Activated CD4-positive, alpha-beta memory T cell treated with anti-CD3 and anti-CD28 coated beads, Interleukin-2, amount 10 ng/mL, durations not matched to agents 7 days and 5 days (primary cell): Measurements from ENCODE around the gene DISP3. TPM values are rescaled to one million over a fixed set of nuclear protein-coding genes. Genes with fewer than 3 reads are reported as not detected.

ENCODE experiments used
- CTCF ChIA-PET: fragments of 350-600 bp; sonication (Branson Sonifier 250); formaldehyde crosslinking; loops from one replicate; lab custom pipeline; 2021; ENCODE audit warnings: antibody characterized with exemption, inconsistent platforms; lab: Charles Lee
- POLR2A ChIA-PET: fragments of 350-600 bp; sonication (Branson Sonifier 250); formaldehyde crosslinking; loops from one replicate; lab custom pipeline; 2021; ENCODE audit warnings: antibody characterized with exemption; lab: Charles Lee
- DNase-seq: peaks from one replicate; pipeline ENCODE4 v3.0.0-alpha.2; 2020
- H3K27ac Mint-ChIP-seq: one replicate; pipeline ENCODE4 v1.8.0; 2021; ENCODE audit warnings: mild to moderate bottlenecking, mixed read lengths
- H3K27me3 Mint-ChIP-seq: one replicate; pipeline ENCODE4 v1.8.0; 2021; ENCODE audit warnings: mixed read lengths
- H3K36me3 Mint-ChIP-seq: one replicate; pipeline ENCODE4 v1.8.0; 2021; ENCODE audit warnings: low read depth, mixed read lengths
- H3K4me1 Mint-ChIP-seq: one replicate; pipeline ENCODE4 v1.8.0; 2021; ENCODE audit warnings: mixed read lengths
- H3K4me3 Mint-ChIP-seq: one replicate; pipeline ENCODE4 v1.8.0; 2021; ENCODE audit warnings: mild to moderate bottlenecking, mixed read lengths
- H3K9me3 Mint-ChIP-seq: one replicate; pipeline ENCODE4 v1.8.0; 2021; ENCODE audit warnings: mixed read lengths
- total RNA-seq, 2 experiments: library from RNA; stranded (reverse); gene quantifications; one replicate each; pipeline ENCODE4 v1.2.3, GENCODE V29; 2021

DISP3 gene
- total RNA-seq, 2 experiments from 2014 or later, result 0.18 to 0.38 TPM

GRCh38 chr1:11485191-11485590 is 6.2 kb downstream of the DISP3 start:
- Mint-ChIP-seq H3K36me3 (no peaks in the 10 kb centered on the region), H3K4me1 (peaks cover 6% of the 10 kb centered on the region), H3K9me3 (no peaks in the 10 kb centered on the region), H3K27me3 (peaks cover 25% of the 10 kb centered on the region), H3K4me3 (no peak overlapping the region), H3K27ac (no peak overlapping the region)
- ChIA-PET CTCF (interaction anchor here (1.2 kb wide), 1 partner anchor 158 kb away, joined by 3 read pairs; no protein-coding TSS in a partner anchor), POLR2A (no interaction called here)
- no peak for DNase-seq

GRCh38 chr1:11486231-11487009 is 7.5 kb downstream of the DISP3 start:
- CTCF ChIA-PET, result interaction anchor here (1.2 kb wide), 1 partner anchor 157 kb away, joined by 3 read pairs; no protein-coding TSS in a partner anchor
- Mint-ChIP-seq H3K4me3 (no peak overlapping the region), H3K36me3 (no peaks in the 10 kb centered on the region), H3K27ac (no peak overlapping the region), H3K9me3 (no peaks in the 10 kb centered on the region), H3K27me3 (peaks cover 12% of the 10 kb centered on the region), H3K4me1 (no peaks in the 10 kb centered on the region)
- POLR2A ChIA-PET, result no interaction called here
- no peak for DNase-seq

- ChIA-PET POLR2A (no interaction called here), CTCF (interaction anchor here (1.2 kb wide), 1 partner anchor 156 kb away, joined by 3 read pairs; no protein-coding TSS in a partner anchor)
- Mint-ChIP-seq H3K4me1 (no peaks in the 10 kb centered on the region), H3K27me3 (peaks cover 6% of the 10 kb centered on the region), H3K27ac (no peak overlapping the region), H3K36me3 (no peaks in the 10 kb centered on the region), H3K4me3 (no peak overlapping the region), H3K9me3 (no peaks in the 10 kb centered on the region)
- no peak for DNase-seq
Measured at GRCh38 chr1:11487196-11487751, 8.3 kb downstream of the DISP3 start.

- Mint-ChIP-seq H3K4me1 (no peaks in the 10 kb centered on the region), H3K27me3 (peaks cover 6% of the 10 kb centered on the region), H3K9me3 (no peaks in the 10 kb centered on the region), H3K4me3 (no peak overlapping the region), H3K27ac (no peak overlapping the region), H3K36me3 (no peaks in the 10 kb centered on the region)
- ChIA-PET POLR2A (no interaction called here), CTCF (no interaction called here)
- no peak for DNase-seq
Measured at GRCh38 chr1:11488201-11488770, 9.3 kb downstream of the DISP3 start.

GRCh38 chr1:11488966-11489625 is 10.1 kb downstream of the DISP3 start:
- H3K4me1 Mint-ChIP-seq, result no peaks in the 10 kb centered on the region
- H3K27ac Mint-ChIP-seq, result no peak overlapping the region
- CTCF ChIA-PET, result no interaction called here
- H3K4me3 Mint-ChIP-seq, result no peak overlapping the region
- no peaks in the 10 kb centered on the region for H3K36me3 Mint-ChIP-seq
- H3K27me3 Mint-ChIP-seq, result peaks cover 6% of the 10 kb centered on the region
- no peak for DNase-seq
- POLR2A ChIA-PET, result no interaction called here
- no peaks in the 10 kb centered on the region for H3K9me3 Mint-ChIP-seq

- ChIA-PET CTCF (no interaction called here), POLR2A (no interaction called here)
- Mint-ChIP-seq H3K36me3 (no peaks in the 10 kb centered on the region), H3K4me1 (no peaks in the 10 kb centered on the region), H3K4me3 (no peak overlapping the region), H3K9me3 (no peaks in the 10 kb centered on the region), H3K27me3 (peaks cover 2% of the 10 kb centered on the region), H3K27ac (no peak overlapping the region)
- DNase-seq, result no peak
Measured at GRCh38 chr1:11492235-11492634, 13.3 kb downstream of the DISP3 start.

GRCh38 chr1:11493972-11494655 is 15.2 kb downstream of the DISP3 start:
- H3K9me3 Mint-ChIP-seq, result no peaks in the 10 kb centered on the region
- no peaks in the 10 kb centered on the region for H3K36me3 Mint-ChIP-seq
- peaks cover 2% of the 10 kb centered on the region for H3K27me3 Mint-ChIP-seq
- POLR2A ChIA-PET, result no interaction called here
- H3K27ac Mint-ChIP-seq, result no peak overlapping the region
- H3K4me1 Mint-ChIP-seq, result no peaks in the 10 kb centered on the region
- CTCF ChIA-PET, result no interaction called here
- no peak for DNase-seq
- H3K4me3 Mint-ChIP-seq, result no peak overlapping the region

- CTCF ChIA-PET, result no interaction called here
- no peaks in the 10 kb centered on the region for H3K27me3 Mint-ChIP-seq
- H3K9me3 Mint-ChIP-seq, result no peaks in the 10 kb centered on the region
- no peak overlapping the region for H3K27ac Mint-ChIP-seq
- H3K4me3 Mint-ChIP-seq, result no peak overlapping the region
- POLR2A ChIA-PET, result no interaction called here
- no peaks in the 10 kb centered on the region for H3K4me1 Mint-ChIP-seq
- no peaks in the 10 kb centered on the region for H3K36me3 Mint-ChIP-seq
- no peak for DNase-seq
Measured at GRCh38 chr1:11494771-11495170, 15.8 kb downstream of the DISP3 start.

- DNase-seq, result no peak
- Mint-ChIP-seq H3K27me3 (peaks cover 2% of the 10 kb centered on the region), H3K36me3 (no peaks in the 10 kb centered on the region), H3K27ac (no peak overlapping the region), H3K4me3 (no peak overlapping the region), H3K4me1 (no peaks in the 10 kb centered on the region), H3K9me3 (no peaks in the 10 kb centered on the region)
- CTCF ChIA-PET, result no interaction called here
- POLR2A ChIA-PET, result no interaction called here
Measured at GRCh38 chr1:11495579-11495978, 16.6 kb downstream of the DISP3 start.

- DNase-seq, result no peak
- H3K4me3 Mint-ChIP-seq, result no peak overlapping the region
- H3K4me1 Mint-ChIP-seq, result no peaks in the 10 kb centered on the region
- CTCF ChIA-PET, result no interaction called here
- H3K27me3 Mint-ChIP-seq, result peaks cover 4% of the 10 kb centered on the region
- H3K9me3 Mint-ChIP-seq, result no peaks in the 10 kb centered on the region
- no peak overlapping the region for H3K27ac Mint-ChIP-seq
- no peaks in the 10 kb centered on the region for H3K36me3 Mint-ChIP-seq
- POLR2A ChIA-PET, result no interaction called here
Measured at GRCh38 chr1:11496551-11497080, 17.7 kb downstream of the DISP3 start.

GRCh38 chr1:11498956-11499594 is 20.1 kb downstream of the DISP3 start:
- Mint-ChIP-seq H3K36me3 (no peaks in the 10 kb centered on the region), H3K27me3 (peaks cover 4% of the 10 kb centered on the region)
- POLR2A ChIA-PET, result no interaction called here

GRCh38 chr1:11499601-11500331 is 20.8 kb downstream of the DISP3 start:
- H3K27ac Mint-ChIP-seq, result no peak overlapping the region
- DNase-seq, result no peak
- H3K27me3 Mint-ChIP-seq, result peaks cover 4% of the 10 kb centered on the region
- POLR2A ChIA-PET, result no interaction called here
- no peak overlapping the region for H3K4me3 Mint-ChIP-seq
- CTCF ChIA-PET, result no interaction called here
- peaks cover 18% of the 10 kb centered on the region for H3K9me3 Mint-ChIP-seq
- no peaks in the 10 kb centered on the region for H3K36me3 Mint-ChIP-seq
- no peaks in the 10 kb centered on the region for H3K4me1 Mint-ChIP-seq

More at GRCh38 chr1:11498956-11499594, 20.1 kb downstream of the DISP3 start:
- peaks cover 14% of the 10 kb centered on the region for H3K9me3 Mint-ChIP-seq
- no peak overlapping the region for H3K4me3 Mint-ChIP-seq
- CTCF ChIA-PET, result no interaction called here
- H3K27ac Mint-ChIP-seq, result no peak overlapping the region
- no peak for DNase-seq
- no peaks in the 10 kb centered on the region for H3K4me1 Mint-ChIP-seq
